ENCODE results near the gene OAF.
"Not testable (repeated sequence)": the region's sequence is repeated elsewhere in the genome, so short reads cannot be mapped to it uniquely, and the experiment has no call there.

Gene OAF

DNA sequence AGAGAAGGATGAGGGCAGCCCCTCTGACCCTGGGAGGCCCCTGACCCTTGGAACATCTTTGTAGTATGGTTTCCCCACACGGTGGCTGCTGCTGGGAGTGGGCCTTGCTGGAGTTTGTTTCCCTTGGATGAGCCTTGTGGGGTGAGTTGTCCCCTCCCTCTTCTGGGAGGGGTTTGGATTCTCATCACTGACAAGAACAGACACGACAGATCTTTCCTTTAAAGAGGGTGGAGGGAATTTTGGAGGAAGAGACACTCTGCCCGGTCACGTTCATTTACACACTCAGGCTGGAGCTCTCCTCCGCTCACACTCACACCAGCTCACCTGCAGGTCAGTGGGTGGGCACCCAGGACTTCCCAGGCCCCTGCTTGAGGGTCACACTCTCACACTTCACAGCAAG lies 60.8 kb downstream of the OAF start:
- no peak for DNase-seq (ENCODE audit: low read depth in 2 of 2)

DNA sequence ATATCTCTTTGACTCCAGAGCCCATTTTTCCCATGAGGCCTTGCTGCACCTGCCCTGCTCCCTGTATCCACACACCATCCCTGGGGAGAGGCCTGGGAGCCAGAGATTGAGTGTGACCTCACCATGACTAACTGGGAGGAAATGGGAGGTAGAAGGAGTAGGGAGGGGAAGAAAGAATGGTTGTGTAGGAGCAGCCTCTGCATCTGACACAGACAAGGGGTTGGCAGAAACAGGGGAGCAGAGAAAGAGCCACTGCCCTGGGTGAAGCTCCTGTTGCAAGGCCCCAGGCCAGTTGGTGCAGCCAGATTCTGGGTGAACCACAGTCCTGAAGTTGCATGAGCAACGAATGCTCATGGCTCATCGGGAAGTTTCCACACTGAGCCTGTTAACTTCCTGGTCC lies 61.5 kb downstream of the OAF start:
- no peak for DNase-seq (ENCODE audit: low read depth in 2 of 2)

DNA sequence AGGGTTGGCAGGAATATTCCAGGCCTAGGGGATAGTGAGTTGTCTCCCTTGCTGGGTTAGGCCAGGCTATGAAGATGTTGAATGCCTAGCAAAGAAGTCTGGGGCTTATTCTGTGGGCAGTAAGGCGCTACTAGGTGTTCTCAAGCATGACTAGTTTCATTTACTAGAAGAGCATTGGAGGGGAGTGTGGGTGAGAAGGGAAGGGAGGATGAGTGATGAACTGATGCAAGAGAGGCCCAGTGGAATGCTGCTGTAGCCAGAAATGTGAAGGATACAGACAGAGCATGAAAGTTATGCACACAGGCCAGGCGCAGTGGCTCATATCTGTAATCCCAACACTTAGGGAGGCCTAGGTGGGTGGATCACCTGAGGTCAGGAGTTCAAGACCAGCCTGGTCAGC lies 62.6 kb downstream of the OAF start:
- no peak for DNase-seq (ENCODE audit: low read depth in 2 of 2)

DNA sequence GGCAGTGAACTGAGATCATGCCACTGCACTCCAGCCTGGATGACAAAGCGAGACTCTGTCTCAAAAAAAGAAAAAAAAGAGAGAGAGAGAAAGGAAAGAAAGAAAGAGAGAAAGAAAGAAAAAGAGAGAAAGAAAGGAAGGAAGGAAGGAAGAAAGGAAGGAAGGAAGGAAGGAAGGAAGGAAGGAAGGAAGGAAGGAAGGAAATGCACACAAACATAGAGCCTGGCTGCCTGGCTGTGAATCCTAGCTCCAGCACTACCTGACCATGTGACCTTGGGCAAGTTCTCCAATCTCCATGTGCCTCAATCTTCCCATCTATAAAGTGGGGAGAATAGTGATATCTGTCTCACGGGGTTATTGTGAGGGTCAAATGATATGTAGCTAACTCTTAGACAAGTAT lies 63.1 kb downstream of the OAF start:
- DNase-seq (ENCODE audit: low read depth in 2 of 2): not testable (repeated sequence)

DNA sequence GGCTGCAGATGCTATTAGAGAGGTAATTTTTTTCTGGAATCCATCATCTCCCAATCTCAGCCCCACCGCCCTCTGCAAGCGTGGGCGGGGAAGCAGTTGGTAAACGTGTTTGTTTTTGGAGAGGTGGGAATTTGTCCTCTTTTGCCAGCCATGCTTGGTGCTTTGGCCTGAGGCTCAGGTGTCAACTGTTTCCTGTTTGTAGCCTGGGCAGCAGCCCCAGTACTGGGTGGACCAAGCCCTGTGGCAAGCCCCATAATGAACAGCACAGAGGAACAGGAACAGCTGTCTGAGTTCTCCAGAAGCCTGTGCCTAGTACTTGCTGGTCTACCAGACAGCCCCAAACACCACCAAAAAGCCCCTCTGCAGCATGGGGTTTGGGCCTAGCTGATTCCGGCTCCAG lies 68.7 kb downstream of the OAF start:
- DNase-seq (ENCODE audit: low read depth in 2 of 2): no peak
